Measurements from ENCODE around the gene CHD9.
"Not testable (repeated sequence)": the region's sequence is repeated elsewhere in the genome, so short reads cannot be mapped to it uniquely, and the experiment has no call there.

CHD9 gene

GRCh38 chr16:53073022-53073421 is 18.2 kb downstream of the CHD9 start:
- Mint-ChIP-seq H3K4me1 (peaks cover 20% of the 10 kb centered on the region), H3K27me3 (peaks cover 4% of the 10 kb centered on the region), H3K4me3 (no peak overlapping the region), H3K9me3 (peaks cover 19% of the 10 kb centered on the region), H3K27ac (no peak overlapping the region), H3K36me3 (peaks cover 24% of the 10 kb centered on the region)
- CTCF ChIA-PET = no interaction called here
- no peak for DNase-seq

GRCh38 chr16:53074296-53074695 is 19.5 kb downstream of the CHD9 start:
- CTCF ChIA-PET, H3K27ac Mint-ChIP-seq, H3K27me3 Mint-ChIP-seq, DNase-seq, H3K4me3 Mint-ChIP-seq: not testable (repeated sequence)
- H3K4me1 Mint-ChIP-seq = peaks cover 10% of the 10 kb centered on the region
- H3K9me3 Mint-ChIP-seq = peaks cover 19% of the 10 kb centered on the region
- H3K36me3 Mint-ChIP-seq = peaks cover 21% of the 10 kb centered on the region

GRCh38 chr16:53075461-53075860 is 20.7 kb downstream of the CHD9 start:
- H3K27me3 Mint-ChIP-seq, H3K4me1 Mint-ChIP-seq, H3K4me3 Mint-ChIP-seq, DNase-seq, H3K27ac Mint-ChIP-seq, CTCF ChIA-PET: not testable (repeated sequence)
- H3K9me3 Mint-ChIP-seq = peaks cover 19% of the 10 kb centered on the region
- H3K36me3 Mint-ChIP-seq = peaks cover 17% of the 10 kb centered on the region

GRCh38 chr16:53078247-53078646 is 23.5 kb downstream of the CHD9 start:
- no peaks in the 10 kb centered on the region for H3K4me1 Mint-ChIP-seq
- no peak overlapping the region for H3K27ac Mint-ChIP-seq
- CTCF ChIA-PET = interaction anchor here (1.3 kb wide), 1 partner anchor 43 kb away, joined by 3 read pairs; no protein-coding TSS in a partner anchor
- no peak for DNase-seq
- H3K27me3 Mint-ChIP-seq = peaks cover 4% of the 10 kb centered on the region
- peaks cover 17% of the 10 kb centered on the region for H3K9me3 Mint-ChIP-seq
- no peak overlapping the region for H3K4me3 Mint-ChIP-seq
- H3K36me3 Mint-ChIP-seq = peaks cover 13% of the 10 kb centered on the region

- H3K27ac Mint-ChIP-seq = no peak overlapping the region
- DNase-seq = no peak
- H3K36me3 Mint-ChIP-seq = peaks cover 9% of the 10 kb centered on the region
- CTCF ChIA-PET = interaction anchor here (1.0 to 1.3 kb wide), 3 partner anchors 42 to 431 kb away, joined by 3 to 4 read pairs (median 3); no protein-coding TSS in a partner anchor
- H3K4me1 Mint-ChIP-seq = no peaks in the 10 kb centered on the region
- peaks cover 4% of the 10 kb centered on the region for H3K27me3 Mint-ChIP-seq
- no peak overlapping the region for H3K4me3 Mint-ChIP-seq
- peaks cover 11% of the 10 kb centered on the region for H3K9me3 Mint-ChIP-seq
Measured at GRCh38 chr16:53078765-53079485, 24.1 kb downstream of the CHD9 start.

- Mint-ChIP-seq H3K9me3 (peaks cover 4% of the 10 kb centered on the region), H3K36me3 (peaks cover 4% of the 10 kb centered on the region), H3K27me3 (peaks cover 4% of the 10 kb centered on the region), H3K4me1 (no peaks in the 10 kb centered on the region), H3K4me3 (no peak overlapping the region), H3K27ac (no peak overlapping the region)
- CTCF ChIA-PET = no interaction called here
- DNase-seq = no peak
Measured at GRCh38 chr16:53080345-53081031, 25.7 kb downstream of the CHD9 start.

GRCh38 chr16:53081032-53081424 is 26.2 kb downstream of the CHD9 start:
- Mint-ChIP-seq H3K9me3 (no peaks in the 10 kb centered on the region), H3K27me3 (peaks cover 4% of the 10 kb centered on the region), H3K36me3 (peaks cover 1% of the 10 kb centered on the region), H3K4me3 (no peak overlapping the region), H3K4me1 (no peaks in the 10 kb centered on the region), H3K27ac (no peak overlapping the region)
- DNase-seq = no peak
- CTCF ChIA-PET = no interaction called here

- H3K36me3 Mint-ChIP-seq = peaks cover 1% of the 10 kb centered on the region
- CTCF ChIA-PET = interaction anchor here (1.6 kb wide), 1 partner anchor 22 kb away, joined by 3 read pairs; no protein-coding TSS in a partner anchor
Measured at GRCh38 chr16:53081686-53082407, 27.1 kb downstream of the CHD9 start.

GRCh38 chr16:53082509-53082908 is 27.7 kb downstream of the CHD9 start:
- Mint-ChIP-seq H3K4me1 (no peaks in the 10 kb centered on the region), H3K9me3 (no peaks in the 10 kb centered on the region), H3K27ac (no peak overlapping the region), H3K36me3 (peaks cover 1% of the 10 kb centered on the region), H3K4me3 (no peak overlapping the region), H3K27me3 (peaks cover 4% of the 10 kb centered on the region)
- DNase-seq = no peak
- CTCF ChIA-PET = interaction anchor here (1.6 kb wide), 1 partner anchor 23 kb away, joined by 3 read pairs; no protein-coding TSS in a partner anchor

More at GRCh38 chr16:53081686-53082407, 27.1 kb downstream of the CHD9 start:
- no peak overlapping the region for H3K4me3 Mint-ChIP-seq
- H3K9me3 Mint-ChIP-seq = no peaks in the 10 kb centered on the region
- no peak for DNase-seq
- H3K27ac Mint-ChIP-seq = no peak overlapping the region
- peaks cover 4% of the 10 kb centered on the region for H3K27me3 Mint-ChIP-seq
- H3K4me1 Mint-ChIP-seq = no peaks in the 10 kb centered on the region

- no peaks in the 10 kb centered on the region for H3K4me1 Mint-ChIP-seq
- H3K4me3 Mint-ChIP-seq = no peak overlapping the region
- H3K9me3 Mint-ChIP-seq = no peaks in the 10 kb centered on the region
- H3K27me3 Mint-ChIP-seq = peaks cover 4% of the 10 kb centered on the region
- CTCF ChIA-PET = interaction anchor here (1.6 kb wide), 1 partner anchor 23 kb away, joined by 3 read pairs; no protein-coding TSS in a partner anchor
- no peak overlapping the region for H3K27ac Mint-ChIP-seq
- no peak for DNase-seq
- no peaks in the 10 kb centered on the region for H3K36me3 Mint-ChIP-seq
Measured at GRCh38 chr16:53083119-53083518, 28.3 kb downstream of the CHD9 start.

- DNase-seq = no peak
- H3K27me3 Mint-ChIP-seq = peaks cover 4% of the 10 kb centered on the region
- CTCF ChIA-PET = no interaction called here
- H3K27ac Mint-ChIP-seq = no peak overlapping the region
- H3K9me3 Mint-ChIP-seq = no peaks in the 10 kb centered on the region
- H3K4me3 Mint-ChIP-seq = no peak overlapping the region
- no peaks in the 10 kb centered on the region for H3K4me1 Mint-ChIP-seq
- no peaks in the 10 kb centered on the region for H3K36me3 Mint-ChIP-seq
Measured at GRCh38 chr16:53084141-53084541, 29.4 kb downstream of the CHD9 start.

GRCh38 chr16:53084746-53085334 is 30.0 kb downstream of the CHD9 start:
- Mint-ChIP-seq H3K4me1 (peaks cover under 1% of the 10 kb centered on the region), H3K9me3 (no peaks in the 10 kb centered on the region), H3K4me3 (no peak overlapping the region), H3K36me3 (no peaks in the 10 kb centered on the region), H3K27me3 (peaks cover 7% of the 10 kb centered on the region), H3K27ac (no peak overlapping the region)
- CTCF ChIA-PET = no interaction called here
- no peak for DNase-seq

- peaks cover 7% of the 10 kb centered on the region for H3K27me3 Mint-ChIP-seq
- no peak overlapping the region for H3K4me3 Mint-ChIP-seq
- H3K9me3 Mint-ChIP-seq = no peaks in the 10 kb centered on the region
- no peak for DNase-seq
- no peaks in the 10 kb centered on the region for H3K36me3 Mint-ChIP-seq
- H3K4me1 Mint-ChIP-seq = peaks cover 6% of the 10 kb centered on the region
- CTCF ChIA-PET = no interaction called here
- H3K27ac Mint-ChIP-seq = no peak overlapping the region
Measured at GRCh38 chr16:53085369-53085843, 30.6 kb downstream of the CHD9 start.

GRCh38 chr16:53085931-53086421 is 31.2 kb downstream of the CHD9 start:
- H3K4me1 Mint-ChIP-seq = peaks cover 11% of the 10 kb centered on the region
- H3K4me3 Mint-ChIP-seq = no peak overlapping the region
- H3K27ac Mint-ChIP-seq = no peak overlapping the region
- H3K27me3 Mint-ChIP-seq = peaks cover 9% of the 10 kb centered on the region
- DNase-seq = no peak
- no peaks in the 10 kb centered on the region for H3K9me3 Mint-ChIP-seq
- H3K36me3 Mint-ChIP-seq = no peaks in the 10 kb centered on the region
- CTCF ChIA-PET = interaction anchor here (0.6 kb wide), 1 partner anchor 23 kb away, joined by 4 read pairs; no protein-coding TSS in a partner anchor

Measured in activated naive CD4-positive, alpha-beta T cell treated with anti-CD3 and anti-CD28 coated beads, Interleukin-2, amount 10 ng/mL, durations not matched to agents 7 days and 5 days (primary cell).